Lung microvascular endothelial cell (primary cell): ENCODE results near the gene SEMA7A. TPM values are rescaled to one million over a fixed set of nuclear protein-coding genes. Genes with fewer than 3 reads are reported as not detected.

Experiments used
- DNase-seq, 2 donors: peaks; one replicate each; pipeline versions ENCODE4 v3.0.0 to v3.0.0-alpha.2; 2010; ENCODE audit warnings: low read depth in 2 of 2
- total RNA-seq: library from RNA; depleted of rRNA; stranded (reverse); fragments of >200 nt; gene quantifications from 2 replicates; pipeline ENCODE4 v1.2.1, GENCODE V29; 2014

SEMA7A gene
- total RNA-seq, 1 donor from 2014 or later, result 0.79 TPM

DNA sequence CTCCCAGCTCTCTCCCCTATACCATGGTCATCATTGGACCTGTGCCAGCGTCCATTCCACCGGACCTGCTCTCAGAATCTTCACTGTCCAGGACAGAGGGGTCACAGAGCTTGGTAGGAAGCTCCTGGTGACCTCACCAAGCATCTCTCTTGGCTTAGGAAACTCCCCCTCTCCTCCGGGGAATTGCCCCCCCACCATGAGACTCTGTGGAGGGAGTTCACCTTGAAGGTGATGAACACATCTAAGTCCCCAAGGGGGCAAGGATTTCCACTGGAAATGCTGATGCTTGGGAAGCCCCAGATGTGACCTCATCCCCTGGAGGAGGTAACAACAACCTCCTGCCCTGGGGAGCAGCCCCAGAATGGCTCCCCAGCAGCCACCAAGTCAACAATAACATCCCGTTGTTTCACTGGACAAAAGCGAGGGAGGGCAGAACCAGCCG lies 3.2 kb downstream of the SEMA7A start:
- no peak for DNase-seq

DNA sequence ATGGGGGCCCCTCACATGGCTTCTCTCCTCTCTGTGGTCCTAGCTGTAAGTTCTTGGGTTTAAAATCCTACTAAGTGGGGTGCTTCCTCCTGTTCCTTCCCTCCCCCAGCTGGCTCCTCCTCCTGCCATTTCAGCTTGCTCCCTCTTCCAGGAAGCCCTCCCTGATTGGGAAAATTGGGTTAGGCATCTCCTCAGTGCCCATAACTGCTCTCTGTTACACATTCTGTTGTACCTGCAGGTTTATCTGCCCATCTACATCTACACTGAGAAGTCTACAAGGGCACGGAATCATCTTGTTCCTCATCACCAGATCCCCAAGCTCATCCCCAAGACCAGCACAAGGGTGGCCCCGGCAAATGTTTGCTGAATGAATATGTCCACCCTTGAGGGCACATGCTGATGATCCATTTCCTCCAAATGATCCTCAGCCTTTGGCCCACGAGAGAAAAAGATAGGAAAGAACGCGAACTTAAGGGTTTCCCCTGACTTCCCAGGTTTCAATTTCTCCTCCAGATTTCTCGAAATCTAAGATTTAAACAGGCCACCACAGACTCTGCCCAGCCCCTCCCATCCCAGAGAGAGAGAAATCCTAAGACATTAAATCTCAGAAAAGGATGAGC lies 3.9 kb downstream of the SEMA7A start:
- DNase-seq, result no peak

DNA sequence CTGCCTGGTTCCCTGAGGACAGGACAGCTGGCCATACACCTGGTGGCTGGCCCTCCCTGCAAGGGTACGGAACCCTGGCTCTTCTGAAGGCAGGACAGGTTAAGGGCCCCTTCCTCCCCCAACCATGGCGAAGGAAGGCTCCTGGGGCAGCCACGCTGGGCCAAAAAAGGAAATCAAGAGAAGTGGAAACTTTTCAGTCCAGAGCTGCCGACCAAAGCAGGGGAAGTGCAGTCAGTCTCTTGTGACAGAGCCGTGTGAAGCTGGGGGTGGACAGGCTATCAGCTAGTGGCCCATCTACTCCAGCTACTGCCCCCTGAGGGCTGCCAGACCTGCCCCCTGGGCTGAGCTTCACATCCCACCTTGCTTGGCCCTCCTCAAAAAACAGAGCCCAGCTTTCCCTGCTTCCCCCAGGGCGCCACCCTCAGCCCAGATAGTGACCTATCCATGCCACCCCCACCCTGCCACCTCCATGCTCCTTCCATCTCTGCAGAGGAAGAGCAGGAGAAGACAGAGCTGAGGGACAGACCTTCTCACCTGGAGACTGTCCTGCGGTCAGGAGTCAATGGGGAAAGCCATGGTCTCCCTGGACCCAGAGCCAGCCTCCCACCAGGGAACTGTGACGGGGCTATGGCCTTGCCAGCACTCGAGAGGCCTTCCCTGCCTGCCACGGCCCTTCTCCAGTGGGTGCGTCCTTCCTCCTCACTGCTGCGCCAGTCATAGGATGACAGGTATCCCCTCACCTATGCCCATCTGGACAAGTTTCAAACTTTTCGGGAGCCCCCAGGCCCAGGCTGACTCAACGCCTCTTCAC lies 4.6 kb downstream of the SEMA7A start:
- DNase-seq, result no peak

DNA sequence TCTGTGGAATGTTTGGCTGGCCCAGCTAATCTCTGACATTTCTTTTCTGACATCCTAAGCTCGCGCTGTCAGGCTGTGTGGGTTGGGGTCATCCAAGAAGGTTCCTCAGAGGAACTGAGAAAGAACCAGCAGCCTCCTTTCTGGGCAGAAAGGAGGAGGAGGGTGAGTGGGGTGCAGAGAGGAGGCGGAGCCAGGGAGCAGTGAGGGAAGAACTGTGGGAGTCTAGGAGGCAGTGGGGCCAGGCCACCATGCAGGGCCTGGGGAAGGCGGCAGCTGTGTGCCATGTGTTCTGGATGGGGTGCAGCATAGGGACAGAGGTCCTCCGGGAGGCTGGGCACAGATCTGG lies 5.3 kb downstream of the SEMA7A start:
- no peak for DNase-seq

DNA sequence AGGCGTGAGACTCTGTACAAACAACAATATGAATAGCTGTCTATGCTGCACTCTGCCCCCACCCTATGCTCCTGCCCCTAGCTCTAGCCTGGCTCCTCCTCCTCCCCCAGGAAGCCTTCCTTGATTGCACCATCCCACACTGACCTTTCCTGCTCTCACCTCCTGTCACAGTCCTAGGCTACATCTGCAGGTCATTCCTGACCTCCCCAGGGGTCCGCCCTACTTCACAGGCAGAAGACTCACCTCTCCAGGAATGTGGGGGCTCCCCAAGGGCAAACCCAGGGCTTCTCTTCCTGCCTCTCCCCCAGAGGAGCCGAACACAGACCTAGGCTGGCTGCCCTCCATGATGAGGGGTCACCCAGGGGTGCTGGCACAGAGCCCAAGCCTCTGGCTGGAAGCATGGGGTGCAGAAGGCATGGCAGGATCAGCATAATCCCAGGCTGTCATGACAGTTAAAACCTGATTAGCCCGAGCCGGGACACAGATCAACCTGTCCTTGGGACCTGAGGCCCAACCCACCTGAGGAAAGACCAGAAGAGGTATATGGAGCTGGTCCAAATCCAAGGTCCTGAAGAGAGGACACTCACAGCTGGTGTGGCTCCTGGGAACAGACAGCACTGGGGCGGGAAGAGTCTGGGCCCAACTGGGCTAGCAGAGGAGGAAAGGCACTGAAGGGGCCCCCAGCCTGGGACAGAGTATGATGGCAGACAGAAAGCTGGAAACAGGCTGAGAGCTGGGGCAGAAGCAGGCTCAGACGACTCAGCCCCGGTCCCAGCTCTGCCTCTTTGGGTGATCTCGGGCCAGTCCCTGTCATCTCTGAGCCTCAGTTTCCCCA lies 5.9 kb downstream of the SEMA7A start:
- DNase-seq, result no peak

DNA sequence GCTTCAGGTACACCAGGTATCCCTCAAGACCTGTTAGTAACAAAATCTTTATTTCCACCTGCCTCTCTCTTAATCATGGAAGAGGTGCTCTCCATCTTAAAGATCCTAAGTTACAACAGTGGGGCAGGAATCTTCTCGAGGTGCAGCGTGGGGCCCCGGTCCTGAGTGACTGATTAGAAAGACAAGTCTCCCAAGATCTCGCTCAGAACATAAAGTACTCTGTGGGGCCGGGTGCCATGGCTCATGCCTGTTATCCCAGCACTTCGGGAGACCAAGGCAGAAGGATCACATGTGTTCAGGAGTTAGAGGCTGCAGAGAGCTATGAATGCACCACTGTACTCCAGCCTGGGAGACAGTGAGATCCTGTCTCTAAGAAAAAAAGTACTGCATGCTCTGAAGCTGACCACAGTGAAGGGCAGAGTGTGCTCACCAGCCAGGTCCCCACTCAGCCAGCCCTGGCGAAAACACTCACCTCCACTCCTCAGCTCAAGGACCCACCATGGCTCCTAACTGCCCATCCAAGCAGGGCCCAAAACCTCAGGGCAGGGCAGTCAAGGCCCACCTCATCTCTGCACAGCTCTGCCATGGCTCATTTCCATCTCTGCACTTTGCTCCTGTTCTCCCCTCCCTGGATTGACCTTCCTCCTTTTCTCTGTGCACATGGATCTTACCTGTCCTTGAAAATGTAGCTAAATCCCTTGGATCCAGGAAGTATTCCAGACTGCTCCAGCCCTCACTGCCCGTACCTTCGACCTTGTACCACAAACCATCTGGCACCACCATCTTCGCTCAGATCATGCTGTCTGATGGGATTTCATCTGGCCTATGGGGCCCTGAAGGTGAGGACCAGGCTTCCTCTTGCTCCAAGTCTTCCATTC lies 7.1 kb downstream of the SEMA7A start:
- DNase-seq, result no peak

DNA sequence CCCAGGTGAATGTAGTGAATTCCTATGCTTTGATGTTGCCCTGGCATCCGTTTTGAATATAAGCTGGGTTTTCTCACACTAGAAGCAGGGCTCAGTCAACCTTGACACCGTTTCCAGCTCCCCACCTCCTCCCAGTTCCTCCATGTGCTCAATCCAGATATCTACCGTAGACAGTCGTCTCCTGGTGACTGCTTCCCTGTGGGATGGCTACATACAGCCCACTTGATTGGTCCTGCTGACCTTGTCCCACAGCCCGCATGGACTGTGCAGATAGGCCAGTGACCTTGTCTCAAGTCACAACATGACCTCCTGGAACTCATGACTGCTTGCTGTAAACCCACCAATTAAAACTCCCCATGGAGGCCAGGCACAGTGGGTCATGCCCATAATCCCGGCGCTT lies 8.1 kb downstream of the SEMA7A start:
- no peak for DNase-seq

DNA sequence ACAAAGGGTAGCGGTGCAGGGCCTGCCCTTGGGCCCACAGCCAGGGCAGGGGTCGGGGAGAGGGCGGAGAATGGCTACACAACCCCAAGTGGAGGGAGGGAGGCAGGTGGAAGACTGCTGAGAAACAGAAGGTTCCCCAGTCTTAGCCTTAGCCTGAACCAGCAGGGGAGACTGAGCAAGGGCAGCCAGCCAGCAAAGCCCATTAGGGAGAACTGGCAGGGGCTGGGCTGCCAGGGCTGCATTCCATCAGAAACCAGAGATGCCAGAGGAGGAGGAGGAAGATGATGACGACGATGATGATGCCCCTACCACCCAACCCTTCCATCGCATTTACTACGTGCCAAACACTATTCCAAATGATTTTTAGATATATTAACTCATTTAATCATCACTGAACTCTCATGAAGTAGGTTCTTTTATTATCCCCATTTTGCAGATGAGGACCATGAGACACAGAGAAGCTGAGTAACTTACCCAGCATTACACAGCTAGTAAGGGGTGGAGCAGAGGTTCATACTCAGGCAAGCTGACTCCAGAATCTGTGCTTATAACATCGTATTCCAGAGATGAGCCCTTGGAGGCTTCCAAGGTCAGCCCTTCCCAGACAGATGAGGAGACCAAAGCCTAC lies 8.7 kb downstream of the SEMA7A start:
- no peak for DNase-seq

DNA sequence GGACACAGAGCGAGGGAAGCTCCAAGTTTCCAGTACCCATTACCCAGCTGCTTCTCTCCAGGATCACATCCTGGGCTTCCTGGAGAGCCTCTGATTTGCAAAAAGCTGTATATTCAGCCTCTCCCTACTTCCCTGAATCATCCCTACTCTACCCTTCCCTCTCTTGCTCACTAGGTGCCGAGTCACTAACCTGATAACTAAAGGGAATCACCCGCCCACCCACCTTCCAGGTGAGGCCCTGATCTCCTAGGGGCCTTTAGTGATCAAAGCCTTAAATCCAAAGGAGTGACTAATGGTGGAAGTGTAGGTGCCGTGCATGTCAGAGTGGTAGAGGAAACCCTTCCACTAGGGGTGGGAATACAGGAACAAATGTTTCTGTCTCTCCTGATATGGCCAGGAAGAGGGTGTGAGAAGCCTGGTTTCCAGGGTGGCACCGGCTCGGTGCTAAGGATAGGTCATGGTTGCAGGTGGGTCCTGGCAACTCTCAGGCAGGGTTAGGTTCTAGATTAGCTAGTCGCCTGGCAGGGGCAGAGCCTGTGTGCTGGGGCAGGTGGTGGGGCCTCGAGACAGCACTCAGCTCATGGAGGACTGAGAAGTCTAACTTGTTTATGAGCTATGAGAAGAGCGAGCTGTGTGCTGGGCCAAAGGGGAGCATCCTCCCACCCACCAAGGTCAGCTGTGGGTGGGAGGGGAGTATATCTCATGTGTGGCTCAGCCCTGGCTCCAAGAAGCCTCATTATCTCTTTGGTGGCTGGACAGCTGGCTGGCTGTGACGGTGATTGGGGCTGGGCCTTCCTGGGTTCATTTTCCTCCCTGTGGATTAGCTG lies 10.1 kb downstream of the SEMA7A start:
- no peak for DNase-seq

DNA sequence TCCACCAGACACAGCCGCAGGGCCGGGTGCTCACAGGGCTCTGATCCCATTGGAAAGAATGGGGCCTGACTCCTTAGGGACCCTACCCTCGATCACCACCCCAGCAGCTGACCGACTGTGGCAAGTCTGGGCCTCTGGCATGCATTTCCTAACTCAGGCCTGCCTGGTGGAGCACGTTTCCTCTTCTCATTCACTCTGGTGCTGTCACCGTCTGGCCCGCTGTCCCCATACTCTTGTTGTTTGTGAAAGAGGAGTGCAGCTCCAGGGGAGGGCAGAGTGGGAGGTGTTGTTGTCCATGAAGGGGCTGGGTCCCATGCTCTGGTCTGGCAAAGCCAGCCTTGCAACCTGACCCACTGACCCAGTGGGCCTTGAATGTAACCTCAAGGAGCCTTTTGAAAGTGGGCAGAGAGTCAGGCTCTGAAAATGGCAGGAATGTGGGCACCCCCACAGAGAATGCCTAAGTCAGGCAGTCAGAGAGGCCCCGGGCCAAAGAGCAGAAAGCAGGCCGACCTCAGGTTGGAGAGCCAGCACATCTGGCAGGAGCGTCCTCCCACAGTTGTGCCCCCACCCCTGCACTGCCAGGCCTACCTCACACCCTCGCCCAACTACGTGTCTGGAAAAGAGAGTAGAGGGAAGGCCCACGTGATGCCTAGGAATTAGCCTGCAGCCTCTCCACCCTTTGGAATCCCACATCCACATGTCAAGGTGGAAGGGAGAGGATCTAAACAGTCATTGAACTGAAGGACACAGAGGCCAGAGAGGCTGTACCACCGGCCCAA lies 10.9 kb downstream of the SEMA7A start:
- peak in 1 of 2 donors; percentile 43 for DNase-seq

DNA sequence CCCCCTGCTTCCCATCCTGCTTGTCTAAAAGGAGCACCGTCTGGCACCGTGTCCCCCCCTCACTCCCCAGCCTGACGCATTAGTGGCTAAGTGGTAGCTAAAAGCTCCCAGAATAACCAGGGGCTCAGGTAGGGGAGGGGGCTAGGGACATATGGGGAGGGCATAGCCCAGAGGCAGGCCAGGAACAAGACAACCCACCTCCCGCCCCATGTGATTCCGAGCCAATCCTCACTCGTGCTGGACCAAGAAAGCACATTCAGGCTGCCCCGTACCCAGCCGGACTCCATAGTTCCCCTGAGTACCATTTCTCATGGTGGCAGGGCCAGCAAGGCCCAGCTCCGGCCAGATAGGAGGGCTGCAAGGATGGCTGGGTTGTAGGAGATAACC lies 11.5 kb downstream of the SEMA7A start:
- no peak for DNase-seq

DNA sequence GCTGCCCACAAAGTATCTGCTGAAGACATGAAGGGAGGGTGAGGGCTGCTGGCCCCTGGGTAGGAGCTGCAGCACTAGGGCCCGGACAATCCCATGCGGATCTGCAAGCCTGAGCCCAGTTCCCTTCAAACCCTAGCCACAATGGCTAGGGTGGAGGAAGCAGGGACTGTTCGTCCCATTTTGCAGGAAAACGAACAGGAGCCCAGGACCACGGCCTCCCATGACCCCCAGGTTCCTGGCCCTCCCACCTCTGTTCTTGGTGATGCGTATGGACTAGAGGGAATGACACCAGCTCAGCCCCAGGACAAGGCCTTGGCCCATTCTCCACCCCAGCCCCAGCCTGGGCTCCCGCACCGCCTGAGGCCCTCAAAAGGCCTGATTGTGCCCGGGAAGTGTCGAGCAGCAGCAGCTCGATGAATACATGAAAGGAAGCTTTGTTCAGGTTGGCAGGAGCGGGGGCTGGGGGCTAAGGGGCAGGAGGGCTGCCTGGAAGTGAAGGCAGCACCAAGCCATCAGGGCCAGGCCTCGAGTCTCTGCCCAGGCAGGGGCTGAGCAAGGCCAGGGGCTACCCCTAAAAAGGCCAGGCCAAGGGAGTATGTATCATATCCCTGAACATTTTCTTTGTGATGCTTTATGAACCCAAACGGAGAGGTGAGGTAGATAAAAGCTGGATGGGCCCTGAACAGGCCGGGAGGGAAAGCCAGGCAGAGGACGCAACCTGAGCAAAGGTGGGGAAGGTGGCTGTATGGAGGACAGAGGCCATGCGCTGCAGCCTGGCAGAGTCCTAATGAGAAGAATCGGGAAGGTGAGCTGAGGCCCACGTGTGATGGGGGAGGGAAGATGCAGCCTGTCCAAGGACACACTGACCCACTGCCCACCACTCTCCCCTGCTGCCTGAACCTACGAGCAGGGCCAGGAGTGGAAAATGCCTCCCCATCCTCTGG lies 12.2 kb downstream of the SEMA7A start:
- DNase-seq, result no peak

DNA sequence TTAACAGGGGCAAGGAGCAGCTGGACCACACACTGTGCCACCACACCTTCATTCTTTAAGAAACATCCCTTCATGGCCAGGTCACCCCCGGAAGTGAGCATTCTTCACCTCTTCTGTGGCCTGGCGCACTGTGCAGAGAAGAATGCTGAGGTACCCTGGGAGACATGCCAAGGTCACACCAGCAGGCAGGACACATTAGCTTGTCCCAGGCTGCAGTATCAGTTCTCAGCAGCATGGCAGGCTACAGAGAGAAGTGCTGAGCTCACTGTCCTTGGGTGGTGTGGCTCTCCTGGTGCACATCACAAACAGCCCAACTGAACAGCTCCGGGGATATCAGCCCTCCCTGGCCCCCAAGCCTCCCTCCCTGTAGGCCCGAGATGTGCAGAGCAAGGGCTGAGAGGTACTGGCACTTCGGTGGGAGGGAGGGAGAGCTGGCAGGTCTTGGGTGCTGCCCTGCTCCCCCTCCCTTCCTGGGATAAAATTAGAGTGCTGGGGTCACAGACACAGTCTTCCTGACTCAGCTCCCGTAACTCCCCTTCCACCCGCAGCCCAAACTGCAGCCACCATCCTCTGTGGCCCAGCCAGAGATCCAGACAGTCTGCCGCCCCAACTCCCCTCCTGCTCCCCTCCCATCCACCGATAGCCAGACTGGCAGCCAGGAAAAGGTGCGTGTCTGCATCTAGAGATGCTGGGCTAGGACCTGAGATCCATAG lies 13.4 kb downstream of the SEMA7A start:
- no peak for DNase-seq

DNA sequence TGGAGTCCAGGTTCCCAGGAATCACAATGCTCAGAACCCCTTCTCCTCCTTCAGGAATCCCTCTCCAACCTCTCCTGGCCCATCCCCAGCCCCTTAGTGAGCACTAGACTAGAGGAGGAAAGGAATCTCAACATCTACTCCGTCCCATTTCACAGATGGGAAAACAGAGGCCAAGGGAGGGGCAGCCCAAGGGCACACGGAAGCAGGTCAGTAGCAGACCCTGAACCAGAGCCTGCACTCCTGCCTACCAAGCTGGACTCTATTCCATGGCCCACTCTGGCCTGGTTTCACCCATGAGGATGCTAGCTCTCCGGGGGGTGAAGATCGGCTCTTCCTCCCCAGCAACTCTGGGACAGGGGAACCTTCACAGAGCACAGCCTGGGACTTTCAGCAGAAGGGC lies 14.3 kb downstream of the SEMA7A start:
- DNase-seq, result no peak

DNA sequence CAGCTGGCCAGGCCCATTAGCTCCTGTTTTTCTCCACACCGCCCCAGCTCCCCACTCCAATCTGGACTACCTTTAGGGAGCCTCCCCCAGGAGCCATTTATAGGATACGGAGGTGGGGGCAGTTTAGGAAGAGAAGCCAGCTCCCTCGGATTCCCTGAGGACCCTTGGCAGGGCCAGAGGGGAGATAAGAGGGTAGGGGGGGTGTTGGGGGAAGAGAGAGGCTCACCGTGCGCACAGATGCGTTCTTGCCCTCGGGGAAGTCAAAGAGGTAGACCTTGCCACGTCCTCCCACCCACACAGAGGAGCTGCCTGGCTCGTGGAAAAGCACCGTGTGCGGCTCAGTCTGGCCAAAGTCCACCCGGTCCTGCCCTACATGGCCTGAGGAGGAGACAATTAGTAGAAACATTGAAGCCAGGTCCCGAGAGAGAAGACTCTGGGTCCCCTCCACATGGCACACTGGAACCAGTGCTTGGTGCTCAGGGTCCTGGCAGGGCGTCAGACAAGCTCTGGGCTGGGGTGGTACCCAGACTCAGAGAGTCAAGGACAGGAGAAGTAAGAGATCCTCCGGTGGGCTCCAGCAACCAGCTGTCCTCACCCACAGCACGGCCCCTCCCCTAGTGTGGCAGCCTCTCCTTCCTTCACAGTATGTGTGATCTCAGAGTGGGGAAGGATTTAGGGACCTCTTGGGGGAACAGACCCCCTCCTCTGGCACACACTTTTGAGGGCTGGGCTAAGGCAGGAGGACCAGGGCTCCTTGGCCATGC lies 15.0 kb downstream of the SEMA7A start:
- no peak for DNase-seq

DNA sequence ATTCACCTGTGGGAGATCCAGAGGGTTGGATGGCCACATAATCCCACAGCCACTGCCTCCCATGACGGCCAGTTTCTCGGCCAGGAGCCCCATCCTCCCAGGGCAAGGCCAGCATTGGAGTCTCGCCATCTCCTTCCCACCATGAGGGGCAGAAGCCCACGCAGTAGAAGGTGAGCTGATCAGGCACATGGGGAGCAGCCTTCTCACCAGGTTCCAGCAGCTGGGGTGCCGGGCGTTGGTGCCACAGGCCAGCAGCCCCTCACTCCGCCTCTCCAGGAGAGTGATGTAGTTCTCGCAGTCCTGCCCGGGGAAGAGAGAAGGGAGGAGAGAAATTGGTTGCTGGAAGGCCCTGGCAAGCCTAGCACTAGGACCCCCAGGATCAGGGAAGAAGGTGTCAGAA lies 16.1 kb downstream of the SEMA7A start:
- no peak for DNase-seq

DNA sequence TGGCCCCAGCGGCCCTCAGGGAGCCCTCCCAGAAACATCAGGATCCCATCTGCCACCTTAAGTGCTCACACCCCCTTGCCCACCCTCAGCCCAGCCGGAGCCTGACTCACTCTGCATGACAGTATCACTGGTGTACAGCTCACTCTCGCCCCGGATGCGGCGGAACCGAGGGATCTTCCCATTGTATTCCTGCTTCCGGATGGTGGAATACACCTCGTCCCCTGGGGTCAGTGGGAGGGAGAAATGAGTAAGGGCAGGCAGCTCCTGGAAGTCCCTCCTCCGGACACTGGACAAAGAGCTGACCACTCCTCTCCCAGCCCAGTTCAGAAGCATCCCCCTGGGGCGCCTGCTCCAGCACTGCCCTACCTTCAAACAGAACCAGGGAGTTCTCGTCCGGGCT lies 16.5 kb downstream of the SEMA7A start:
- peak; percentile 14 to 60 for DNase-seq
